Gastroesophageal sphincter (tissue), 3 donors: Measurements from ENCODE around the gene CHN1.

Source experiments
- EP300 ChIP-seq: sonication (generic); formaldehyde crosslinking; IDR thresholded peaks from one replicate; pipeline ENCODE4 v1.6.1; 2017; ENCODE audit warnings: antibody characterized with exemption, mild to moderate bottlenecking
- TF ChIP-seq, protein P1 (sequence below), 4 experiments: fragments of 200-600 bp in 2 of 4; fragments of 450-650 bp in 2 of 4; sonication (generic) in 1 of 4; IDR thresholded peaks; one replicate each; pipeline ENCODE4 v1.5.1; 2017 to 2019; ENCODE audit warnings: antibody characterized with exemption in 4 of 4, mild to moderate bottlenecking in 2 of 4, moderate library complexity in 2 of 4

DNA sequence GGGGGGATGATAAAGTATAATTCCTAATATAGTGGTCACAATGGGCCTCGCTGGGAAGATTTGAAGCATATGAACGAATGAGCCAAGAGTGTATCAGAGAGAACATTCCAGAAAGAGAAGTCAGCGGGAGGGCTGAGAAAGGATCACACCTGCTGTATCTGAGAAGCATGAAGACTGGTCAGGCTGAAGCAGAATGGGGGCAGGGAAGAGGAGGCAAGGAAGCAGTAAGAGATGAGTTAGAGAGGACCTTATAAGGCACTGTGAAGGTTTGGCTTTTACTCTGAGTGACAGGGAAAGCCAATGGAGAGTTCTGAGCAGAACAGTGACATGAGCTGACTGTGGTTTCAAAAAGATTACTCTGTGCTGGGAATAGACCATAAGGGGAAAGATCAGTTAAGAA lies 73.5 kb downstream of the CHN1 start:
- TF ChIP-seq, protein P1, sequence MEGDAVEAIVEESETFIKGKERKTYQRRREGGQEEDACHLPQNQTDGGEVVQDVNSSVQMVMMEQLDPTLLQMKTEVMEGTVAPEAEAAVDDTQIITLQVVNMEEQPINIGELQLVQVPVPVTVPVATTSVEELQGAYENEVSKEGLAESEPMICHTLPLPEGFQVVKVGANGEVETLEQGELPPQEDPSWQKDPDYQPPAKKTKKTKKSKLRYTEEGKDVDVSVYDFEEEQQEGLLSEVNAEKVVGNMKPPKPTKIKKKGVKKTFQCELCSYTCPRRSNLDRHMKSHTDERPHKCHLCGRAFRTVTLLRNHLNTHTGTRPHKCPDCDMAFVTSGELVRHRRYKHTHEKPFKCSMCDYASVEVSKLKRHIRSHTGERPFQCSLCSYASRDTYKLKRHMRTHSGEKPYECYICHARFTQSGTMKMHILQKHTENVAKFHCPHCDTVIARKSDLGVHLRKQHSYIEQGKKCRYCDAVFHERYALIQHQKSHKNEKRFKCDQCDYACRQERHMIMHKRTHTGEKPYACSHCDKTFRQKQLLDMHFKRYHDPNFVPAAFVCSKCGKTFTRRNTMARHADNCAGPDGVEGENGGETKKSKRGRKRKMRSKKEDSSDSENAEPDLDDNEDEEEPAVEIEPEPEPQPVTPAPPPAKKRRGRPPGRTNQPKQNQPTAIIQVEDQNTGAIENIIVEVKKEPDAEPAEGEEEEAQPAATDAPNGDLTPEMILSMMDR (IDR thresholded peaks at IDR 0.05) = no peak
- no peak for TF ChIP-seq EP300
